NCI-H2196 (cell line): ENCODE results near the gene GPR82.
A peak's percentile ranks its signal among the peaks of the same experiment; 100 is the strongest.
"Not testable (repeated sequence)": the region's sequence is repeated elsewhere in the genome, so short reads cannot be mapped to it uniquely, and the experiment has no call there.

Experiments used
- DNase-seq: peaks from one replicate; lab custom pipeline; 2025; ENCODE audit not compliant: unreplicated experiment; lab: John Stamatoyannopoulos, UW

GPR82 gene

GRCh38 chrX:41723826-41724225 lies at the start of gene GPR82:
TSS of gene GPR82 (plus strand) at chrX:41724181. CDS start at chrX:41727027, 2,846 bp downstream.
- no peak for DNase-seq

- DNase-seq = not testable (repeated sequence)
Observed at GRCh38 chrX:41676361-41676760, 47.6 kb upstream of the GPR82 start.

GRCh38 chrX:41677183-41678060 lies 46.6 kb upstream of the GPR82 start:
- DNase-seq = no peak

GRCh38 chrX:41684138-41684537 lies 39.8 kb upstream of the GPR82 start:
- DNase-seq = peak; percentile 9

GRCh38 chrX:41684940-41685339 lies 39.0 kb upstream of the GPR82 start:
- no peak for DNase-seq

GRCh38 chrX:41686788-41687187 lies 37.2 kb upstream of the GPR82 start:
- DNase-seq = no peak

GRCh38 chrX:41688156-41688555 lies 35.8 kb upstream of the GPR82 start:
- no peak for DNase-seq

- no peak for DNase-seq
Observed at GRCh38 chrX:41688835-41689234, 35.1 kb upstream of the GPR82 start, which contains the start of gene GPR34. TSS of gene GPR34 (plus strand) at chrX:41688973. CDS start at chrX:41695634, 6,661 bp downstream.

- DNase-seq = no peak
Observed at GRCh38 chrX:41689711-41690110, 34.3 kb upstream of the GPR82 start.

GRCh38 chrX:41692162-41692749 lies 31.7 kb upstream of the GPR82 start:
- DNase-seq = no peak

- no peak for DNase-seq
Observed at GRCh38 chrX:41693024-41693423, 31.0 kb upstream of the GPR82 start.

GRCh38 chrX:41695426-41695825 lies 28.6 kb upstream of the GPR82 start:
- no peak for DNase-seq

GRCh38 chrX:41703574-41704029 lies 20.4 kb upstream of the GPR82 start:
- DNase-seq = no peak

- DNase-seq = no peak
Observed at GRCh38 chrX:41705042-41705441, 18.9 kb upstream of the GPR82 start.

- DNase-seq = no peak
Observed at GRCh38 chrX:41705680-41706374, 18.2 kb upstream of the GPR82 start.

- DNase-seq = no peak
Observed at GRCh38 chrX:41707218-41707617, 16.8 kb upstream of the GPR82 start.

GRCh38 chrX:41708486-41708885 lies 15.5 kb upstream of the GPR82 start:
- DNase-seq = no peak

GRCh38 chrX:41711021-41711667 lies 12.8 kb upstream of the GPR82 start:
- DNase-seq = no peak

GRCh38 chrX:41716222-41716621 lies 7.8 kb upstream of the GPR82 start:
- no peak for DNase-seq

- no peak for DNase-seq
Observed at GRCh38 chrX:41716767-41717473, 7.1 kb upstream of the GPR82 start.
